ENCODE measurements around the gene ARHGAP32.

ARHGAP32 gene

GRCh38 chr11:128947773-128948172 is 244.4 kb downstream of the ARHGAP32 start:
- Histone ChIP-seq H3K27me3 (ENCODE audit: insufficient read depth, low read length) (no peaks in the 10 kb centered on the region; the same call in 1 of the 2 replicates), H3K9ac (ENCODE audit: low read depth, low read length) (no peak overlapping the region), H3K4me1 (ENCODE audit: insufficient read depth, low read length) (no peaks in the 10 kb centered on the region; the same call in 1 of the 2 replicates), H3K27ac (ENCODE audit: low read length) (no peak overlapping the region), H3K9me3 (ENCODE audit: insufficient read depth, low read depth, low read length) (no peaks in the 10 kb centered on the region), H3K36me3 (ENCODE audit: insufficient read depth, low read depth, low read length) (no peaks in the 10 kb centered on the region), H3K4me3 (ENCODE audit: low read length) (no peak overlapping the region)

- H3K27me3 ChIP-seq (ENCODE audit: insufficient read depth, low read length), result no peaks in the 10 kb centered on the region; the same call in 1 of the 2 replicates
- H3K4me3 ChIP-seq (ENCODE audit: low read length), result no peak overlapping the region
- H3K4me1 ChIP-seq (ENCODE audit: insufficient read depth, low read length), result no peaks in the 10 kb centered on the region; the same call in 1 of the 2 replicates
- no peak overlapping the region for H3K9ac ChIP-seq (ENCODE audit: low read depth, low read length)
- no peaks in the 10 kb centered on the region for H3K9me3 ChIP-seq (ENCODE audit: insufficient read depth, low read depth, low read length)
- no peaks in the 10 kb centered on the region for H3K36me3 ChIP-seq (ENCODE audit: insufficient read depth, low read depth, low read length)
- H3K27ac ChIP-seq (ENCODE audit: low read length), result no peak overlapping the region
These were observed 245.5 kb downstream of the ARHGAP32 start for GRCh38 chr11:128946648-128947047.

- H3K4me3 ChIP-seq (ENCODE audit: low read length), result no peak overlapping the region
- no peaks in the 10 kb centered on the region for H3K36me3 ChIP-seq (ENCODE audit: insufficient read depth, low read depth, low read length)
- H3K9me3 ChIP-seq (ENCODE audit: insufficient read depth, low read depth, low read length), result no peaks in the 10 kb centered on the region
- H3K9ac ChIP-seq (ENCODE audit: low read depth, low read length), result no peak overlapping the region
- H3K27ac ChIP-seq (ENCODE audit: low read length), result no peak overlapping the region
- peaks cover 4% of the 10 kb centered on the region; the same call in 1 of the 2 replicates for H3K27me3 ChIP-seq (ENCODE audit: insufficient read depth, low read length)
- no peaks in the 10 kb centered on the region for H3K4me1 ChIP-seq (ENCODE audit: insufficient read depth, low read length)
These were observed 248.6 kb downstream of the ARHGAP32 start for GRCh38 chr11:128943428-128943976.

- Histone ChIP-seq H3K27ac (ENCODE audit: low read length) (no peak within 1 kb of the TSS), H3K4me1 (ENCODE audit: insufficient read depth, low read length) (no peaks in the 10 kb centered on the region), H3K27me3 (ENCODE audit: insufficient read depth, low read length) (peaks cover 4% of the 10 kb centered on the region; the same call in 1 of the 2 replicates), H3K4me3 (ENCODE audit: low read length) (no peak within 1 kb of the TSS), H3K9ac (ENCODE audit: low read depth, low read length) (no peak within 1 kb of the TSS), H3K9me3 (ENCODE audit: insufficient read depth, low read depth, low read length) (no peaks in the 10 kb centered on the region), H3K36me3 (ENCODE audit: insufficient read depth, low read depth, low read length) (no peaks in the 10 kb centered on the region)
These were observed 249.2 kb downstream of the ARHGAP32 start, which contains the start of gene TP53AIP1 for GRCh38 chr11:128942817-128943427. Gene TP53AIP1 (minus strand): TSS chr11:128942871. CDS start chr11:128937818, 5,053 bp downstream.

- Histone ChIP-seq H3K27me3 (ENCODE audit: insufficient read depth, low read length) (peaks cover 4% of the 10 kb centered on the region; the same call in 1 of the 2 replicates), H3K9me3 (ENCODE audit: insufficient read depth, low read depth, low read length) (no peaks in the 10 kb centered on the region), H3K9ac (ENCODE audit: low read depth, low read length) (no peak overlapping the region), H3K27ac (ENCODE audit: low read length) (no peak overlapping the region), H3K4me1 (ENCODE audit: insufficient read depth, low read length) (peaks cover 1% of the 10 kb centered on the region; the same call in 1 of the 2 replicates), H3K36me3 (ENCODE audit: insufficient read depth, low read depth, low read length) (no peaks in the 10 kb centered on the region), H3K4me3 (ENCODE audit: low read length) (no peak overlapping the region)
These were observed 249.9 kb downstream of the ARHGAP32 start for GRCh38 chr11:128942272-128942612.

DNA sequence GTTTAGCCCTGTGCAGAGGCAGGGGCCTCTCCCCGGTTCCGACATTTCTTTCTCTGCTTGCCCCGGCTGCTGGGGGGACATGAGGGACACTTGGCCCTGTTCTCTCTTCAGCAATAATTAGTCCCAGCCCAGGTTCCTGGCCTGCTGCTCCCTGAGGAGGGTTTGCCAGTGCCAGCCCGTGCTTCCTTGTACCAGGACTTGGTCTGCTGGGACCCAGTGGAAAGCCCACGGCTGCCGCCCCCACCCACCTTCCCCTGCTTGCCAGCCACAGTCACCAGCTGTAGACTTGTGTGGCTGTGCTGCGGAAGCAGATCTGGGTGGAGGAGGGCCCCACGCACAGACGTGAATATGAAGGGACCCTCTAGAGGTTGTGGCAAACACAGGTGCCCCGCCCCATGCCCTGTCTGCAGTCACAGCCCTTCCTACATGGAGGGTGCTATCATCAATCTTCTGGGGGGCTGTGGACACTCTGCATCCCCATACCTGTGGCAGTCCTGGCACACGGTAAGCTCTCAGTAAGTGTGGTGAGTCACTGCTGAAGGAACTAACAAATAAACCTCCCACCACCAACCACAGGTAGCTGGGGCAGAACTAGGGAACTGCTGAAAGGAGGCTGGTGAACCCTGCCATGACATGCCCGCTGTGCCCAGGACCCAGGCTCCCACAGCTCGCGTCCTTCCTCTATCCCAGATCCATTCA is 250.4 kb downstream of the ARHGAP32 start:
- no peak overlapping the region for H3K9ac ChIP-seq (ENCODE audit: low read depth, low read length)
- H3K36me3 ChIP-seq (ENCODE audit: insufficient read depth, low read depth, low read length), result no peaks in the 10 kb centered on the region
- H3K27ac ChIP-seq (ENCODE audit: low read length), result no peak overlapping the region
- H3K4me3 ChIP-seq (ENCODE audit: low read length), result no peak overlapping the region
- H3K27me3 ChIP-seq (ENCODE audit: insufficient read depth, low read length), result peaks cover 4% of the 10 kb centered on the region; the same call in 1 of the 2 replicates
- peaks cover 6% of the 10 kb centered on the region; the same call in 1 of the 2 replicates for H3K4me1 ChIP-seq (ENCODE audit: insufficient read depth, low read length)
- H3K9me3 ChIP-seq (ENCODE audit: insufficient read depth, low read depth, low read length), result no peaks in the 10 kb centered on the region

DNA sequence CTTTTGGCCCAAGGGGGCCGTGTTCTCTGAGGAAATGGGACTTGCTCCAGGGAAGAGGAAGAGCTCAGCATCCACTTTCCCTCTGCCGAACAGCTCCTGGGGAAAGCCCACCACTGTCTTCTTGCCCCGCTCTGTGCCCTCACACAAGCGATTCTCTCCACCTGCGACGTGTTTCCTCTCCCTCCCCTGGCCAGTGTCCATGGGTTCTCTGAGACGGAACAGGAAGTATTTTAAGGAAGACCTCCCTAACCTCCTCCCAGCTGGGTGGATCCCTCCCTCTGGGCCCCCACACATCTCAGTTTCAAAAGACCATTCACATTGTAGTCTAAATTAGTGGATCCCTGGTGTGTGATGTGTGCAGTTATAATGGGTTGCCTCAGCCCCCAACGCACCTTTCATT is 251.0 kb downstream of the ARHGAP32 start:
- Histone ChIP-seq H3K4me1 (ENCODE audit: insufficient read depth, low read length) (peaks cover 12% of the 10 kb centered on the region; the same call in 1 of the 2 replicates), H3K27me3 (ENCODE audit: insufficient read depth, low read length) (peaks cover 4% of the 10 kb centered on the region; the same call in 1 of the 2 replicates), H3K36me3 (ENCODE audit: insufficient read depth, low read depth, low read length) (no peaks in the 10 kb centered on the region), H3K9ac (ENCODE audit: low read depth, low read length) (no peak overlapping the region), H3K4me3 (ENCODE audit: low read length) (no peak overlapping the region), H3K9me3 (ENCODE audit: insufficient read depth, low read depth, low read length) (no peaks in the 10 kb centered on the region), H3K27ac (ENCODE audit: low read length) (no peak overlapping the region)

DNA sequence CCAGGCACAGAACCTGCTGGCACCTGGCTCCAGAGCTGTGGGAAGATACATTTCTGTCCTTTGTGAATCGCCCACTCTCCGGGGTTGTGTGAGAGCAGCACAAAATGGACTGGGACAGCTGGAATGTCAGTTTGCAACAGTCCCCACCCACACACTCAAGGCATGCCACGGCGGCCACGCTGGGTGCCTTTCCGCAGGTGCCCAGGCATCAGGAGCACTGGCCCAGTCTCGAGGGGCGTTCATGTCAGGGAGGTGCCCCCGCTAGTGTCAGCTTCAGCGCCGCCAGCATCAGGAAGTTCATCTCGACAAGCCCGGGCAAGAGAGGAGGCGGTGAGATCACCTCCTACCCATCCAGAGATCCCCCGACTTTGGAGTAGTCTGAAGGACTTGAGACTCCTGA is 251.5 kb downstream of the ARHGAP32 start:
- peaks cover 12% of the 10 kb centered on the region; the same call in 1 of the 2 replicates for H3K4me1 ChIP-seq (ENCODE audit: insufficient read depth, low read length)
- H3K9ac ChIP-seq (ENCODE audit: low read depth, low read length), result no peak overlapping the region
- H3K4me3 ChIP-seq (ENCODE audit: low read length), result no peak overlapping the region
- no peaks in the 10 kb centered on the region for H3K36me3 ChIP-seq (ENCODE audit: insufficient read depth, low read depth, low read length)
- no peaks in the 10 kb centered on the region for H3K9me3 ChIP-seq (ENCODE audit: insufficient read depth, low read depth, low read length)
- H3K27ac ChIP-seq (ENCODE audit: low read length), result no peak overlapping the region
- peaks cover 4% of the 10 kb centered on the region for H3K27me3 ChIP-seq (ENCODE audit: insufficient read depth, low read length)

GRCh38 chr11:128940156-128940555 is 252.0 kb downstream of the ARHGAP32 start:
- H3K27me3 ChIP-seq (ENCODE audit: insufficient read depth, low read length), result peaks cover 8% of the 10 kb centered on the region
- H3K4me3 ChIP-seq (ENCODE audit: low read length), result no peak overlapping the region
- H3K36me3 ChIP-seq (ENCODE audit: insufficient read depth, low read depth, low read length), result no peaks in the 10 kb centered on the region
- H3K27ac ChIP-seq (ENCODE audit: low read length), result no peak overlapping the region
- H3K9me3 ChIP-seq (ENCODE audit: insufficient read depth, low read depth, low read length), result no peaks in the 10 kb centered on the region
- no peak overlapping the region for H3K9ac ChIP-seq (ENCODE audit: low read depth, low read length)
- H3K4me1 ChIP-seq (ENCODE audit: insufficient read depth, low read length), result peaks cover 12% of the 10 kb centered on the region; the same call in 1 of the 2 replicates

DNA sequence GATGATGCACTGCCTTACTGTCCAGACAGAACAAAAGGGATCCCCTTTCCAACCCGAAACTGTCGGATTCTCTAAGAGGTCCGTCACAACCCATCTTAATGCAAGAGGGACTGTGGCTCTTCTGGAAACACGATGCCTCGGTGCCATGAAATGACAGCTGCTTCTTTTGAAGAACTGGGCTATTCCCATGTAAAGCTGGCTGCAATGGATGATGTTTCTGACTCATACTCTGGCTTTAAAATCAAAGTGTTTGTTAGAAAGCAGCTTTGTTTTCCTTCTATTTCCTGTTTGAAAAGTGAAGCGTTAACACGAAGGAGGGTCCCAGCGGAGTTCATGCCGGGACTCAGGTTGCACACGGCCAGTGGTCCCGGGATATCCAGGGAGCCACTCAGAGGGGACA is 252.5 kb downstream of the ARHGAP32 start:
- H3K4me3 ChIP-seq (ENCODE audit: low read length), result no peak overlapping the region
- no peak overlapping the region for H3K9ac ChIP-seq (ENCODE audit: low read depth, low read length)
- H3K36me3 ChIP-seq (ENCODE audit: insufficient read depth, low read depth, low read length), result no peaks in the 10 kb centered on the region
- no peak overlapping the region for H3K27ac ChIP-seq (ENCODE audit: low read length)
- no peaks in the 10 kb centered on the region for H3K9me3 ChIP-seq (ENCODE audit: insufficient read depth, low read depth, low read length)
- H3K4me1 ChIP-seq (ENCODE audit: insufficient read depth, low read length), result peaks cover 12% of the 10 kb centered on the region; the same call in 1 of the 2 replicates
- peaks cover 13% of the 10 kb centered on the region for H3K27me3 ChIP-seq (ENCODE audit: insufficient read depth, low read length)

- H3K9me3 ChIP-seq (ENCODE audit: insufficient read depth, low read depth, low read length), result no peaks in the 10 kb centered on the region
- no peak overlapping the region for H3K9ac ChIP-seq (ENCODE audit: low read depth, low read length)
- H3K27me3 ChIP-seq (ENCODE audit: insufficient read depth, low read length), result peaks cover 22% of the 10 kb centered on the region
- H3K27ac ChIP-seq (ENCODE audit: low read length), result no peak overlapping the region
- no peak overlapping the region for H3K4me3 ChIP-seq (ENCODE audit: low read length)
- peaks cover 12% of the 10 kb centered on the region; the same call in 1 of the 2 replicates for H3K4me1 ChIP-seq (ENCODE audit: insufficient read depth, low read length)
- no peaks in the 10 kb centered on the region for H3K36me3 ChIP-seq (ENCODE audit: insufficient read depth, low read depth, low read length)
These were observed 253.8 kb downstream of the ARHGAP32 start for GRCh38 chr11:128938156-128938885.

Measured in iPS-20b (cell line).